Stomach (tissue), 9 donors: ENCODE results near the gene CDC42SE2. TPM values are rescaled to one million over a fixed set of nuclear protein-coding genes. Genes with fewer than 3 reads are reported as not detected.
"Not testable (repeated sequence)": the region's sequence is repeated elsewhere in the genome, so short reads cannot be mapped to it uniquely, and the experiment has no call there.

Experiments used
- DNase-seq, 2 donors: peaks; one replicate each; pipeline versions ENCODE4 v3.0.0 to v3.0.0-alpha.2; 2013 to 2019
- H3K27ac ChIP-seq, 5 donors: fragments of 200-600 bp in 4 of 5; sonication (generic) in 4 of 5; one replicate each; pipeline ENCODE4 v1.5.1; 2013 to 2019; ENCODE audit warnings: mild to moderate bottlenecking in 1 of 5, moderate library complexity in 1 of 5
- H3K27me3 ChIP-seq, 3 donors: fragments of 200-600 bp; sonication (generic); one replicate each; pipeline ENCODE4 v1.5.1; 2017 to 2019; ENCODE audit warnings: mixed run types in 1 of 3
- H3K36me3 ChIP-seq, 4 donors: fragments of 200-600 bp; sonication (generic); 1 replicate in 3 of 4; 2 replicates in 1 of 4; pipeline ENCODE4 v1.5.1; 2016 to 2019
- H3K4me1 ChIP-seq, 4 donors: fragments of 200-600 bp; sonication (generic); one replicate each; pipeline ENCODE4 v1.5.1; 2016 to 2019
- H3K4me3 ChIP-seq, 4 donors: fragments of 200-600 bp; sonication (generic) in 3 of 4; one replicate each; pipeline ENCODE4 v1.5.1; 2016 to 2019; ENCODE audit warnings: mild to moderate bottlenecking in 1 of 4
- H3K9me3 ChIP-seq, 4 donors: fragments of 200-600 bp; sonication (generic); one replicate each; pipeline ENCODE4 v1.5.1; 2016 to 2019
- EP300 ChIP-seq: sonication (generic); formaldehyde crosslinking; IDR thresholded peaks from one replicate; pipeline ENCODE4 v1.6.1; 2017; ENCODE audit warnings: antibody characterized with exemption
- POLR2A ChIP-seq, 4 donors: fragments of 450-650 bp; IDR thresholded peaks; one replicate each; pipeline ENCODE4 v1.6.1; 2016; ENCODE audit warnings: antibody characterized with exemption in 4 of 4, control low read depth in 2 of 4, mild to moderate bottlenecking in 1 of 4, moderate library complexity in 1 of 4
- POLR2AphosphoS5 ChIP-seq, 3 donors: sonication (generic); formaldehyde crosslinking; IDR thresholded peaks; one replicate each; pipeline ENCODE4 v1.6.1; 2016; ENCODE audit warnings: antibody characterized with exemption in 3 of 3
- WGBS, 5 donors: extraction: QIAGEN DNeasy Blood & Tissue Kit in 3 of 5; methylation state at CpG; one replicate each; pipeline versions ENCODE4 v1.1.5 to v1.1.7; 2013 to 2018; 5-methylcytosine and 5-hydroxymethylcytosine counted together
- intact Hi-C: fragments of 100-400 bp; cut with DNase I; formaldehyde crosslinking; loops from one replicate; pipeline ENCODE4 v1.15.1; 2023; ENCODE audit warnings: low total_unique reads
- polyA plus RNA-seq, 3 donors: library from polyadenylated mRNA; stranded (reverse); fragments of 200-250 nt; gene quantifications; one replicate each; pipeline ENCODE4 v1.2.3, GENCODE V29; 2013
- total RNA-seq, 5 donors: library from RNA; depleted of rRNA; stranded (reverse); fragments of >200 nt; gene quantifications; one replicate each; pipeline versions ENCODE4 v1.1.0 to v1.2.3, GENCODE V29; 2014 to 2016
- TF ChIP-seq, protein P1 (sequence below), 7 experiments: fragments of 450-650 bp in 4 of 7; fragments of 200-600 bp in 3 of 7; sonication (generic) in 3 of 7; IDR thresholded peaks; one replicate each; pipeline ENCODE4 v1.5.1; 2016 to 2019; ENCODE audit warnings: antibody characterized with exemption in 7 of 7, control low read depth in 2 of 7, mild to moderate bottlenecking in 1 of 7
- donor health status: healthy with polysubstance abuse.
- donor health status: Bipolar disorder and iron deficiency.
- donor health status: healthy.

The CDC42SE2 gene
- total and polyA plus RNA-seq, 8 donors, result 11.0 to 87.9 (median 20.6) TPM

DNA sequence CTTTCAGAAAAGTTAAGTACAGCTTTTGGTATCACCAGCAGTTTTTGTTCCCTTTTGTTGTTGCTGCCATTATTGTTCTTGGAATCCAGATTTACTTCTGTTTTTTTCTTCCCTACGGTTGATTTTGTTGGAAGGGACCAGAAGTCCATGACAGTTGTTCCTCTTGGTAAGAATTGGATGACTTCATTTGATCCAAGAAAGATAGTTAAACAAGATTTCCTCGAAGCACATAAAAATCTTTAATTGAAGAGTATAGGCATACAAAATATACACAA is 65.4 kb downstream of the CDC42SE2 start:
- Histone ChIP-seq H3K4me1 (peaks cover 0 to 29% (median 16%) of the 10 kb centered on the region in 4 donors), H3K27me3 (no peaks in the 10 kb centered on the region), H3K4me3 (no peak overlapping the region), H3K27ac (no peak overlapping the region), H3K36me3 (no peaks in the 10 kb centered on the region), H3K9me3 (no peaks in the 10 kb centered on the region)
- TF ChIP-seq POLR2AphosphoS5 (IDR thresholded peaks at IDR 0.05), result no peak
- TF ChIP-seq POLR2A (IDR thresholded peaks at IDR 0.05), result no peak
- no peak for TF ChIP-seq EP300
- TF ChIP-seq, protein P1, sequence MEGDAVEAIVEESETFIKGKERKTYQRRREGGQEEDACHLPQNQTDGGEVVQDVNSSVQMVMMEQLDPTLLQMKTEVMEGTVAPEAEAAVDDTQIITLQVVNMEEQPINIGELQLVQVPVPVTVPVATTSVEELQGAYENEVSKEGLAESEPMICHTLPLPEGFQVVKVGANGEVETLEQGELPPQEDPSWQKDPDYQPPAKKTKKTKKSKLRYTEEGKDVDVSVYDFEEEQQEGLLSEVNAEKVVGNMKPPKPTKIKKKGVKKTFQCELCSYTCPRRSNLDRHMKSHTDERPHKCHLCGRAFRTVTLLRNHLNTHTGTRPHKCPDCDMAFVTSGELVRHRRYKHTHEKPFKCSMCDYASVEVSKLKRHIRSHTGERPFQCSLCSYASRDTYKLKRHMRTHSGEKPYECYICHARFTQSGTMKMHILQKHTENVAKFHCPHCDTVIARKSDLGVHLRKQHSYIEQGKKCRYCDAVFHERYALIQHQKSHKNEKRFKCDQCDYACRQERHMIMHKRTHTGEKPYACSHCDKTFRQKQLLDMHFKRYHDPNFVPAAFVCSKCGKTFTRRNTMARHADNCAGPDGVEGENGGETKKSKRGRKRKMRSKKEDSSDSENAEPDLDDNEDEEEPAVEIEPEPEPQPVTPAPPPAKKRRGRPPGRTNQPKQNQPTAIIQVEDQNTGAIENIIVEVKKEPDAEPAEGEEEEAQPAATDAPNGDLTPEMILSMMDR (IDR thresholded peaks at IDR 0.05), result no peak
- 80 to 91% (median 88%) methylated on average over 2 of the region's 2 CpGs for WGBS, 5 donors
- DNase-seq, result no peak
- intact Hi-C loops, result no loop called here

DNA sequence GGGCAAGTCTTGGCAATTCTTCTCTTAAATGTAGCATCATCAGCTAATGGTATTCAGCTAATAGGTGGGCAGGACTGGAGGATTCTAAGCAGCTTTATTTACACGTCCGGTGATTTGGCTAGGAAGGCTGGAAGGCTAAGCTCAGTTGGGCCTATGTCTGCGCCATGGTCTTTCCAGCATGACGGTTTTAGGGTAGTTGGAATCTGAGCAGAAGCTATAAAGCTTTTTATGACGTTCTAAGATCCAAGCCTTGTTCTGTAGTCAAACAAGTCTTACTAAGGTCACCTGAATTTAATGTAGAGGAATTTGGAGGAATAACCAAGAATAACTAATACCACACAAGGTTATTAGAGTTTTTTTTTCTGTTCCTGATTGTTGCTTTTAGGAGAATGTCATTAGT is 66.2 kb downstream of the CDC42SE2 start:
- intact Hi-C loops, result no loop called here
- Histone ChIP-seq H3K9me3 (no peaks in the 10 kb centered on the region), H3K36me3 (no peaks in the 10 kb centered on the region), H3K27ac (no peak overlapping the region), H3K27me3 (no peaks in the 10 kb centered on the region), H3K4me3 (no peak overlapping the region), H3K4me1 (peaks cover 0 to 24% (median 9%) of the 10 kb centered on the region in 4 donors)
- DNase-seq, result no peak
- WGBS, 5 donors, result 89 to 95% (median 94%) methylated on average over 5 of the region's 5 CpGs
- no peak for TF ChIP-seq POLR2A (IDR thresholded peaks at IDR 0.05)
- TF ChIP-seq, protein P1 (IDR thresholded peaks at IDR 0.05), result no peak
- TF ChIP-seq EP300, result no peak
- TF ChIP-seq POLR2AphosphoS5 (IDR thresholded peaks at IDR 0.05), result no peak

DNA sequence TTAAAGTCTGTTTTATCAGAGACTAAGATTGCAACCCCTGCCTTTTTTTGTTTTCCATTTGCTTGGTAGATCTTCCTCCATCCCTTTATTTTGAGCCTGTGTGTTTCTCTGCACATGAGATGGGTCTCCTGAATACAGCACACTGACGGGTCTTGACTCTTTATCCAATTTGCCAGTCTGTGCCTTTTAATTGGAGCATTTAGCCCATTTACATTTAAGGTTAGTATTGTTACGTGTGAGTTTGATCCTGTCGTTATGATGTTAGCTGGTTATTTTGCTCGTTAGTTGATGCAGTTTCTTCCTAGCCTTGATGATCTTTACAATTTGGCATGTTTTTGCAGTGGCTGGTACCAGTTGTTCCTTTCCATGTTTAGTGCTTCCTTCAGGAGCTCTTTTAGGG is 71.9 kb downstream of the CDC42SE2 start:
- DNase-seq, H3K27ac ChIP-seq, H3K4me1 ChIP-seq, intact Hi-C loops, H3K4me3 ChIP-seq, H3K27me3 ChIP-seq: not testable (repeated sequence)
- H3K9me3 ChIP-seq, result peaks cover 0 to 12% (median 5%) of the 10 kb centered on the region in 4 donors
- WGBS, 5 donors, result 95 to 100% (median 99%) methylated on average over 3 to 4 of the region's 4 CpGs
- peaks cover 0 to 10% (median 7%) of the 10 kb centered on the region in 4 donors for H3K36me3 ChIP-seq

DNA sequence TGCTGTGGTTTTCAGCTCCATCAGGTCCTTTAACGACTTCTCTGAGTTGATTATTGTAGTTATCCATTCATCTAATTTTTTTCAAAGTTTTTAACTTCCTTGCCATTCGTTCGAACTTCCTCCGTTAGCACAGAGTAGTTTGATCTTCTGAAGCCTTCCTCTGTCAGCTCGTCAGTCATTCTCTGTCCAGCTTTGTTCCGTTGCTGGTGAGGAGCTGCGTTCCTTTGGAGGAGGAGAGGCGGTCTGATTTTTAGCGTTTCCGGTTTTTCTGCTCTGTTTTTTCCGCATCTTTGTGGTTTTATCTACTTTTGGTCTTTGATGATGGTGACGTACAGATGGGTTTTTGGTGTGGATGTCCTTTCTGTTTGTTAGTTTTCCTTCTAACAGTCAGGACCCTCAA is 72.9 kb downstream of the CDC42SE2 start:
- DNase-seq, H3K4me1 ChIP-seq, H3K27me3 ChIP-seq, H3K27ac ChIP-seq, H3K4me3 ChIP-seq, intact Hi-C loops: not testable (repeated sequence)
- 83 to 95% (median 91%) methylated on average over 12 of the region's 12 CpGs for WGBS, 5 donors
- Histone ChIP-seq H3K9me3 (peaks cover 0 to 12% (median 5%) of the 10 kb centered on the region in 4 donors), H3K36me3 (peaks cover 0 to 10% (median 7%) of the 10 kb centered on the region in 4 donors)

DNA sequence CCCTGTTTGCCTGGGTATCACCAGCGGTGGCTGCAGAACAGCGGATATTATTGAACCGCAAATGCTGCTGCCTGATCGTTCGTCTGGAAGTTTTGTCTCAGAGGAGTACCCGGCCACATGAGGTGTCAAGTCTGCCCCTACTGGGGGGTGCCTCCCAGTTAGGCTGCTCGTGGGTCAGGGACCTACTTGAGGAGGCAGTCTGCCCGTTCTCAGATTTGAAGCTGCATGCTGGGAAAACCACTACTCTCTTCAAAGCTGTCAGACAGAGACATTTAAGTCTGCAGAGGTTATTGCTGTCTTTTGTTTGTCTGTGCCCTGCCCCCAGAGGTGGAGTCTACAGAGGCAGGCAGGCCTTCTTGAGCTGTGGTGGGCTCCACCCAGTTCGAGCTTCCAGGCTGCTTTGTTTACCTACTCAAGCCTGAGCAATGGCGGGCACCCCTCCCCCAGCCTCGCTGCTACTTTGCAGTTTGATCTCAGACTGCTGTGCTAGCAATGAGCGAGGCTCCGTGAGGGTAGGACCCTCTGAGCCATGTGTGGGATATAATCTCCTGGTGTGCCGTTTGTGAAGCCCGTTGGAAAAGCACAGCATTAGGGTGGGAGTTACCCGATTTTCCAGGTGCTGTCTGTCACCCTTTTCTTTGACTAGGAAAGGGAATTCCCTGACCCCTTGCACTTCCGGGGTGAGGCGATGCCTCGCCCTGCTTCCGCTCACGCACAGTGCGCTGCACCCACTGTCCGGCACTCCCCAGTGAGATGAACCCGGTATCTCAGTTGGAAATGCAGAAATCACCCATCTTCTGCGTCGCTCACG is 73.6 kb downstream of the CDC42SE2 start:
- H3K27ac ChIP-seq, H3K4me3 ChIP-seq, H3K27me3 ChIP-seq, DNase-seq, intact Hi-C loops, H3K4me1 ChIP-seq: not testable (repeated sequence)
- 94 to 97% (median 95%) methylated on average over 27 of the region's 27 CpGs for WGBS, 5 donors
- Histone ChIP-seq H3K9me3 (peaks cover 0 to 12% (median 5%) of the 10 kb centered on the region in 4 donors), H3K36me3 (peaks cover 0 to 10% (median 7%) of the 10 kb centered on the region in 4 donors)

DNA sequence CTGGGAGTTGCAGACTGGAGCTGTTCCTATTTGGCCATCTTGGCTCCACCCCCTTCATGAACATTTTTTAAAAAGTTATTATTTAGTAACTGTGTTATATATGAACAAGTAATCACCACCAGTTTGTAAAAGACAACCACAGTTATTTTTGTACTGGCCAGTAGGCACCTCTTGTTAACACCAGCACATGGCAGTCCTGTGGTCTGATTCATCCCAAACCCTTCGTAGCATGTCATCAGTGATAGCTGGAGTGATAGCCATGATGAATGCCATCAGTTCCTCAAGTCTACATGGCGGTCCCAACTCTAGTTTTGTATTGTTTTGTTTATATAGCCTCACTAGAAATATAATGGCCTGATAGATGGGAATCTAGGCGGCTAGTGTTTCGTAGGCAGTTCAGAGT is 74.2 kb downstream of the CDC42SE2 start:
- TF ChIP-seq POLR2A (IDR thresholded peaks at IDR 0.05) (no peak), POLR2AphosphoS5 (IDR thresholded peaks at IDR 0.05) (no peak), EP300 (no peak)
- TF ChIP-seq, protein P1 (IDR thresholded peaks at IDR 0.05), result no peak
- intact Hi-C loops, result no loop called here
- Histone ChIP-seq H3K4me1 (no peaks in the 10 kb centered on the region), H3K27ac (no peak overlapping the region), H3K27me3 (no peaks in the 10 kb centered on the region), H3K4me3 (no peak overlapping the region), H3K9me3 (peaks cover 0 to 12% (median 5%) of the 10 kb centered on the region in 4 donors), H3K36me3 (peaks cover 0 to 10% (median 7%) of the 10 kb centered on the region in 4 donors)
- no peak for DNase-seq
- WGBS, 5 donors, result 93 to 99% (median 97%) methylated on average over 4 of the region's 4 CpGs

DNA sequence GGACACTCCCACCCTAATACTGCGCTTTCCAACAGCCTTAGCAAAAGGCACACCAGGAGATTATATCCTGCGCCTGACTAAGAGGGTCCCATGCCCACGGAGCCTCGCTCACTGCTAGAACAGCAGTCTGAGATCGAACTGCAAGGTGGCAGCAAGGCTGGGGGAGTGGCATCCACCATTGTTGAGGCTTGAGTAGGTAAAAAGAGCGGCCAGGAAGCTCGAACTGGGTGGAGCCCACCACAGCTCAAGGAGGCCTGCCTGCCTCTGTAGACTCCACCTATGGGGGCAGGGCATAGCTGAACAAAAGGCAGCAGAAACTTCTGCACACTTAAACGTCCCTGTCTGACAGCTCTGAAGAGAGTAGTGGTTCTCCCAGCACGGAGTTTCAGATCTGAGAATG is 80.4 kb downstream of the CDC42SE2 start:
- H3K36me3 ChIP-seq, result peaks cover 0 to 15% (median 12%) of the 10 kb centered on the region in 4 donors
- intact Hi-C loops, H3K27ac ChIP-seq, DNase-seq, H3K4me1 ChIP-seq, H3K27me3 ChIP-seq, H3K9me3 ChIP-seq, H3K4me3 ChIP-seq: not testable (repeated sequence)
- WGBS, 5 donors, result 89 to 99% (median 92%) methylated on average over 8 to 9 of the region's 9 CpGs

DNA sequence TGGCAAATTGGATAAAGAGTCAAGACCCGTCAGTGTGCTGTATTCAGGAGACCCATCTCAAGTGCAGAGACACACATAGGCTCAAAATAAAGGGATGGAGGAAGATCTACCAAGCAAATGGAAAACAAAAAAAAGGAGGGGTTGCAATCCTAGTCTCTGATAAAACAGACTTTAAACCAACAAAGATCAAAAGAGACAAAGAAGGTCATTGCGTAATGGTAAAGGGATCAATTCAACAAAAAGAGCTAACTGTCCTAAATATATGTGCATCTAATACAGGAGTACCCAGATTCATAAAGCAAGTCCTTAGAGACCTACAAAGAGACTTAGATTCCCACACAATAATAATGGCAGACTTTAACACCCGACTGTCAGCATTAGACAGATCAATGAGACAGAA is 82.4 kb downstream of the CDC42SE2 start:
- H3K9me3 ChIP-seq, H3K4me1 ChIP-seq, H3K27ac ChIP-seq, DNase-seq, H3K4me3 ChIP-seq, intact Hi-C loops, H3K27me3 ChIP-seq: not testable (repeated sequence)
- WGBS, 5 donors, result 95 to 100% (median 99%) methylated on average over 3 of the region's 3 CpGs
- peaks cover 0 to 15% (median 12%) of the 10 kb centered on the region in 4 donors for H3K36me3 ChIP-seq
